SIG-M5 (cell line): ENCODE data around the gene RTTN.

Experiments
- DNase-seq: peaks from one replicate; lab custom pipeline; 2025; lab: John Stamatoyannopoulos, UW

The RTTN gene

DNA sequence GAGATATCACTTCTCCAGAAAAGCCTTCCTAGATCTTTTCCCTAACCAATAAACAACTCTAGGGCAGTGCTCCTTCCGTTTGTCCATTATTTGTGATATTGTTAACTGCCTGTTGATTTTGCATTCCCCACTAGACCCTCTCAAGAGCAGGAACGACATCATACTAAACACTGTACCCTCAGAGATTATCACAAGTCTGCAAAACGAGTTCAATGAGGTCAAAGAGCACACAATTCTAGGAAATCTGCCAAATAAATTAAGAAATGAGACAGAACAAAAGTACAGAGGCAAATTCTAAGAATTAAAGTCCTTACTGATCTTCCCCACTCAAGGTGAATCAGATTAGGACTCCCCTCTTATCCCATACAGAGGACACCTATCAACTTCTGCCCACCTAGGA, 7.6 kb downstream of the RTTN start:
- DNase-seq, result no peak

DNA sequence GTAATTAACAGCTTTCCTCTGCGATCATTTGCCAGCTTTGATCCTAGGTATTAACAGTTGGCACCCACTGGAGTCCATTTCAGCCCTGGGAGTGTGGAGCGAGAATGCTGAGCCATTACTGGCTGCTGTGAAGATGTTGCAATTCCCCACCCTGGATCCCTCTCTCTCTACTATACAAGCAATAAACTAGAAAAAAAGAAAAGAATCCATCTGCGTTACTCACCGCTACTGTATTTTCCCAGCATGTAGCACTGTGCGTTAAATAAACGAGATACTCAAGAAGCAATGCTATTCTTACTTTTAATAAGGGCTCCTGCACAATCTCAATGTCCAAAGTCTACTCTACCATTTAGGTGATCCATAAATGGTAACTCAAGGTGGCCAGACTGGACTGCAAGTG, 8.5 kb downstream of the RTTN start:
- DNase-seq, result no peak

DNA sequence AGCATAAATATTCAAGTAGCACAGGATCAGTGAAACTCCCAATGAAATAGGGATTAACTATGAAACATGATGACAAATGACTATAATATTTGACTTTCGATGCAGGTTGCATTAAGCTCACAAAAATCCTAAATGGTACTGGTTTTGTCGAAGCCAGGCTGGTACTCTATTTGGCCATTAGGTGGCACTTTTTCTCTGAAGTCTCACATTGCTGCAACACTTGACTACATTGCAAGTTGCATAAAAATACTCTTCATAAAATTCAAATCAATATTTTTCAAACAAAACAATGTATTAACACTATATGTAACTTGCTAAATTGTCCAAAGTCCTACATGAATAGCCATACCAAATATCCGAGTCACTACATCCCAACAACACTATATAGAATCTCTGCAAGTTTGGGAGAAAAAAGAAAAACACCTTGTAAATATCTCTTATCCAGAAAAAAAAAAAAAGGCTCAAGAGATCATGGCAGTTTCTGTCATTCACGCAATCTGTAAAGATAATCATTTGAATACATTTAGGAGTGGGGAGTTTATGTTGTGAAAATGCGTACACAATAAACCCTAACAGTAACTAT, 9.5 kb downstream of the RTTN start:
- DNase-seq, result no peak

DNA sequence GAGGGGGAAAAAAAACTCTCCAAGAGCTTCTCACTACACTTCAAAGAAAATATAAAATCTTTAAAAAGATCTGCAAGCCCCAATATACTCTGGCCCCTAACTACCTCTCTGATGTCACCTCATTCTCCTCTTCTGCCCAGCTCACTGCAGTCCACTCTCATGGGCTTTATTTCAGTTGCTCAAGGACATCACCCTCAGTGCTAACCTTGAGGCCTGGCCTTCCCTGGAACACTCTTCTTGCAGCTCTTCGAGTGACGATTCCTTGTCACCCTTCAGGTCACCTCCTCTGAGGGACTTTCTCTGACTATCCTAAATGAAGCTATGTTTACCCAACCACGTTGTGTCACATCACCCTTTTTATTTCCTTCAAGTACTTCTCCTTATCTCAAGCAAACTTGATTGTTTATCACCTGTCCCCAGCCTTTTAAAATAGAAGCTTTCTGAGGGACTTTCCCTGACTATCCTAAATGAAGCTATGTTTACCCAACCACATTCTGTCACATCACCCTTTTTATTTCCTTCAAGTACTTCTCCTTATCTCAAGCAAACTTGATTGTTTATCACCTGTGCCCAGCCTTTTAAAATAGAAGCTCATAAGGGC, 10.4 kb downstream of the RTTN start:
- no peak for DNase-seq

DNA sequence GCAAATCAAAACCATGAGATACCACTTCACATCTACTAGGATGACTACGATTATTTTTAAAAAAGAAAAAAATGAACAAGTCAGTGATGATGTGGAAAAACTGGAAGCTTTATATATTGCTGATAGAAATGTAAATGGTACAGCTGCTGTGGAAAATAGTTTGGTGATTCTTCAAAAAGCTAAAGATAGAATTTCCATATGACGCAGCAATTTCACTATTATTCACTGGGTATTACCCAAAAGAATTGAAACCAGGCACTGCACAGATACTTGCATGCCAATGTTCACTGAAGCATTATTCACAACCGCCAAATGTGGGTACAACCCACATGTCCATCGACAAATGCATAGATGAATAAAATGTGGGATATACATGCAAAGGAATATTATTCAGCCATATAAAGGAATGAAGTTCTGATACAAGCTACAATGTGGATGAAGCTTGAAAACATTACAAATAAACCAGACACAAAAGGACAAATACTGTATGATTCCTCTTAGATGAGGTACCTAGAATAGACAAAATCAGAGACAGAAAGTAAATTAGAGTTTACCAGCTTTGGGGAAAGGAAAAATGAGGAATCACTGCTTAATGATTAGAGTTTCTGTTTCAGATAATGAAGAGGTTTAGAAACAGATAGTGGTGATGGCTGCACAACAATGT, 11.1 kb downstream of the RTTN start:
- DNase-seq, result no peak

DNA sequence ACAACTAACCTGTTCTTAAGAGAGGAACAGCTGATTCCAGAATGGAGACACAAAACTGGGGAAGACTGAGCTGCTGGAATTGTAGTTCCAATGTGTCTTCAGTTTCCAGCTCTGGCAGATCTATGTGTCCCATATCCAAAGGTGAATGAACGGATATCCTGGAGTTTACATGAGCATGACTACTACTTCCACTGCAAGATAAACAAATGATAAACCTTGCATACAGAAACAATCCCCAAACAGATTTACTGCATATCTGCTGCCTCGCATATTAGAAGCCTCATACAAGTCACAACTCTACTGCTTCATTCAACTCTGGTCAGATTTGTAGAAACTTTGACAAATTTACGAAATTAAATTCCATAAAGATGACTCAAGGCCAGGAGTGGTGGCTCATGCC, 15.0 kb downstream of the RTTN start:
- DNase-seq, result no peak

DNA sequence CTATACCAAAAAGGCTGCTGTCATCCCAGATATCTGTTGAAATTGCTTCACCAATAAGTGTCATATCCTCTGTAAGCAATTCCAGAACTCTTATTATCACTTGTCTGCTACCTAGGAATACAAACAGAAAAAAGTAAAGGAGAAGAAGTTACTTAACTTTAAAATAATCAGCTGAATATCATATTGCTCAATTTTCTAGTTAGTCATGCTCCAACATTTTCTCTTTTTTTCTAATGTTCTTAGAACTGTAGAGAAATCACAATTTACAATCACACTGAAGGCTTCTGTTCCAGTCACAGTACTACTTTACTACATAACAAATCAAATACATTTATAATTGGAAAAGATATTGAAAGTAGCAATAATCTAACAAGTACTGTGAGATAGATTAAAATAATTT, 17.4 kb downstream of the RTTN start:
- no peak for DNase-seq

DNA sequence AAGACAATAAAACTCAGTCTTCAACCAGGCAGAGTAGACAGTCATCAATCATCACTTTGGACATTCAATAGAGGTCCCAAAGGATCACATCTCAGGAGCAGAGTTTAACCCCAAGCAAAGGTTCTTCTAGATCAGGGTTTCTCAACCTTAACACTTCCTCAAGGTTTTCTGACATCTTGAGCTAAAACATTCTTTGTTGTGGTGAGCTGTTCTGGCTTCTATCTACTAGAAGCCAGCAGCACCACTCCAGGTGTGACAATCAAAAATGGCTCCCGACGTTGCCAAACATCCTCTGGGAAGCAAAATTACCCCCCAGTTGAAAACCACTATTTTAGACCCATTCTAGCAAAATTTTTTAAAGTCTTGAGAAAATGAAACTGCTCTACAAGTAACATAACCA, 22.0 kb downstream of the RTTN start:
- DNase-seq, result no peak

DNA sequence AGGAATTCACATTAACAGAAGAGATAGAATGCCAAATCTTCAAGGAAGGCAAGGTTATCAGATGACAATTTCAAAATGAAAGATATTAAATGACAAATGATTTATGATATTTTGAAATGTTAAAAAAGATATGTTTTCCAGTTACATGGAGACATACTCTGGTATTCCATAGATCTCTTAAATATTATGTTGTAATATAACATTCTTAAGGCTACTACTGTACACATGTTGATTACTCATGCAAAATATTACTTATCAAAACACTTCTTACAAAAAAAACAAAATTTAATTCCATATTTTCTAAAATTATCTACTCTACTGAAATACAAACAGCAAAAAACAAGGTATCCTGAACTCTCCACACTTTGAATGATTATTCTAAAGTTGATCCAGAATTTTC, 22.9 kb downstream of the RTTN start:
- DNase-seq, result no peak

DNA sequence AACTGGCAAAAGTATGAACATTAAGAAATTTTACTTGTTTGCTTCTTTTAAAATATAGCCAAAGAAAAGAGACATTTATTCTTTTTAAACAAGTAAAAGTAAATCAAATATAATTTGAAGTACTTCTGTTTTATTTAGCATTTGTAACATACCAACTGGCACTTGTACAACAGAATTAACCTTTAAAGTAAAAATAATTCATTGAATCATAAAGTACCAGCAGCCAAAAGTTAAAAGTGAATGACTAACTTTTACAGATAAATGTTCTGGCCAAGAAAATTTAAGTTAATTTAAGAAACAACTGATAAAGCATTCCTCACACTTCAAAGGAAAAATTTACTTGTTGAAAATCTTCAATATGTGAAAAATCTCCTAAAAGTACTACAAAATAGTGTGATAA, 23.8 kb downstream of the RTTN start:
- no peak for DNase-seq

DNA sequence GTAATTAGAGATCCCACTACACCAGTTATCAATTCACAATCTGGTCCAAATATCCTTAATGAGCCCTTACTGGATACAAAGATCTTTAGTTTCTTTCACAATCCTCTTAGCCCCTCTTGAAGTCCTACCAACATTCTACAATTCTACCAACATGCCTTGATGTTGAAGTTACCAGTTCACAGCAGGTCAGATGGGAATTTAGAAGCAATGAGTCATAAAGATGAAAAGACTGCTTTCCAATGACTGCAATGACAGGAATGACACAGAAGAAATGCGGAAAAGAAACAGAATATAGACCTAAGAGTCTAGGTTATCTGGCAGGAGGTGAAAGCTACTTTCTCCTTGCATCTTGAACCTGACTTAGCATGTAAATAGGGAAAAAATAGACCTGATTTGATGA, 24.5 kb downstream of the RTTN start:
- no peak for DNase-seq

DNA sequence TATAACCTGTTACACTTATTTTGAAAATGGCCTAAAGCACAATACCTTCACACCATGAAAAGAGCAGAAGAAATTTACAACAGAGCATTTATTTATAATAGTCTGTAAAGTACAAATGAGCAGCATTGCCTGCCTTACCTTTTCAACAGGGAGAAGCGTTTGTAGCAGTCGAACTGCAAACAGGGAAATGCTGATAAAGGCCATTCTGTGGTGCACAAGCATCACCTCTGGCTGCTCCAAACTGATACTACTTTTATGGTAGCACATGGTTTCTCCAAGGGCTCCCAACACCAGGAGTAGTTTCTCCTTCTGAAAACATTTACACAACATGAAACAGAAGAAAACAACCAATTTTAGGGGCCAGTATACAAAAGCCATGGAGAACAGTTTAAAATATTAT, 28.9 kb downstream of the RTTN start:
- no peak for DNase-seq

DNA sequence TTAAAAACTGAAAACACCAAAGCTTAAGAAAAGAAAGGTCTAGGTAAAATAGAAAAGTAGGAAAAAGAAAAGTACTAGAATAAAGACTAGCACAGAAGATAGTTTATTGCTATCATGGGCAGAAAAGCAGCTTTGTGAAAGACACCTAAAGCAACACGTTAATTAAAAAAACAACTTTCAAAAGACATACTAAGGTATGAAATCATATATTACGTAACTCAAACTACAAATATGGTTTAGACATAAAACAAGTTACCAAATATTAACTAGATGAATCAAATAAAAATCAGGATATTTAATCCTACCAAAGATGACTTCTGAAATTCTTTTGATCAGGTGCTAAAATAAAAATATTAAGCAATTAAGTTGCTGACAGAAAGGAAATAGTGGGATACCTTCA, 30.3 kb downstream of the RTTN start:
- no peak for DNase-seq

DNA sequence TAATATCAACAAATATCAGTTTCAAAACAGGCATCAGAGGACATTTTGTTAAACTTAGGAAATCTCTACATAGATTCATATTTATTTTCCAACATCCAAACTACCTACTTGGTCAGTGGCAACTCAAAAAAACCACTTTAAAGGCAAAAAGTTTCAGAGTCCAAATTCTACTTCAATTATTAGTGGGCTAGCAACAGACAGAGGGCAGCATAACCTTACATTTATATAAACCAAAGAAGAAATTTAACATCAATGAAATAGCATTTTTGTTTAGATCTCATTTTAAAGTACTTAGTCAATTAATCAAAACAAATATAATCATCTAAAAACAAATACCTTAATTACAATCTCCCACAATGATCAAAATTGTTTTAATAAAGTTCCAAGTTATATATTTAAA, 33.3 kb downstream of the RTTN start:
- DNase-seq, result no peak

DNA sequence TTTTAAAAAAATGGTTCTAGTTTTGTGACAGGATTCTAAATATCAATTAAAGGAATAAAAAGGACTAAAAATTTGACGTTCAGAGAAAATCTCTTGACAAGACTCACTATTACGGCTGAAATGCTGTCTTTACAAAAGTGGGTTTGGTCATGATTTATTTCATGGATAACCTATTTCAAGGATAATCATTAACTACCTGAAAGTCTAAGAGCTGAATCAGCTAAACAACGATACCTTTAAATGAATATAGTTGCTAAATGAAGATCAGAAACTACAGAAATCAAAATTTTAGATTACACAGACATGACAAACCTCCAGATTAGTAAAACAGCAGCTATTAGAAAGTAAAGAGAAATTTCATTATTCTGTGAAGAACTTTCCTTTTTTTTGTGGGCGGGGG, 35.7 kb downstream of the RTTN start:
- DNase-seq, result no peak

DNA sequence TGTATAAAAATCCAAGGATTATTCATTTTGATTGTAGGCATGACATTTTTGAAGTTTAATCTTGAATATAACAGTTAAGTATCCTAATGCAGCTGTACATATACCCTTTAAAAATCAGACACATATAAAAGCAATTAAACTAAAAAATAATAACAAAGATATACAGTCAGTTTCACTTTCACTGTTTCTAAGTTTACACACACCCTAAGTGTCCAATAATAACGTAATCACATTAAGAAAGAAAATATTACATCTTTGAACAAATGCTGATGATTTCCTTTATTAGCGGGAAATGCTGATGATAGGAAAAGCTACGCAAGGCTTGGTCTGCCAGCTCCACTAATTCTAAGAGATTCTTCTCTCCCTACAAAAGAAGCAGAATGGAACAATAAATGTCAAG, 38.8 kb downstream of the RTTN start:
- no peak for DNase-seq

DNA sequence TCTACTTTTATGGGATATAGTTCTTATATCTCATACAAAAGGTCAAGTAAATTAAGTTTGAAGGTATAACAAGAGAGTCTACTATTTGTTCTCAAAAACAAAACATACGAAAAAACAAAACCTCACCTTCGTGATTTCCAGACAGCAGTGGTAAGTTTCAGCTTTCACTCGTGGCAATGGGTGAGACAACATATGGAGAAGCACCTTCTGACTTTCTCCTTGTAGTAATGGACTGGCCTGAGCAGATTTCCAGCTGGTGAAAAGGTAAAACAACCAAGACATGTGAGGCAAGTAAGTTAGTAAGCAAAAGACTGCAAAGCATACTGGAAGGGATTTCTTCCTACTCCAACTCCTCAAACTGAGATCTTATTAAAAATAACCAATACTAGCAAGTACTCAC, 39.6 kb downstream of the RTTN start:
- no peak for DNase-seq

DNA sequence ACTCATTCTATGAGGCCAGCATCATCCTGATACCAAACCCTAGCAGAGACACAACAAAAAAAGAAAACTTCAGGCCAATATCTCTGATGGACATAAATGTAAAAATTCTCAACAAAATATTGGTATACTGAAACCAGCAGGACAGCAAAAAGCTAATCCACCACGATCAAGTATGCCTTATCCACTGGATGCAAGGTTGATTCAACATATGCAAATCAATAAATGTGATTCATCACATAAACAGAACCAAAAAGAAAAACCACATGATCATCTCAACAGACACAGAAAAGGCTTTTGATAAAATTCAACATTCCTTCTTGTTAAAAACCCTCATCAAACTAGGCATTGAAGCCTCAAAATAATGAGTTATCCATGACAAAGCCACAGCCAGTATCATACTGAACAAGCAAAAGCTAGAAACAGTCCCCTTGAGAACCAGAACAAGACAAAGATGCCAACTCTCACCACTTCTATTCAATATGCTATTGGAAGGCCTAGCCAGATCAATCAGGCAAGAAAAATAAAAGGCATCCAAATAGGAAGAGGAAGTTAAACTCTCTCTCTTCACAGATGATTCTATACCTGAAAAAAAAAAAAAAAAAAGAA, 45.3 kb downstream of the RTTN start:
- no peak for DNase-seq

DNA sequence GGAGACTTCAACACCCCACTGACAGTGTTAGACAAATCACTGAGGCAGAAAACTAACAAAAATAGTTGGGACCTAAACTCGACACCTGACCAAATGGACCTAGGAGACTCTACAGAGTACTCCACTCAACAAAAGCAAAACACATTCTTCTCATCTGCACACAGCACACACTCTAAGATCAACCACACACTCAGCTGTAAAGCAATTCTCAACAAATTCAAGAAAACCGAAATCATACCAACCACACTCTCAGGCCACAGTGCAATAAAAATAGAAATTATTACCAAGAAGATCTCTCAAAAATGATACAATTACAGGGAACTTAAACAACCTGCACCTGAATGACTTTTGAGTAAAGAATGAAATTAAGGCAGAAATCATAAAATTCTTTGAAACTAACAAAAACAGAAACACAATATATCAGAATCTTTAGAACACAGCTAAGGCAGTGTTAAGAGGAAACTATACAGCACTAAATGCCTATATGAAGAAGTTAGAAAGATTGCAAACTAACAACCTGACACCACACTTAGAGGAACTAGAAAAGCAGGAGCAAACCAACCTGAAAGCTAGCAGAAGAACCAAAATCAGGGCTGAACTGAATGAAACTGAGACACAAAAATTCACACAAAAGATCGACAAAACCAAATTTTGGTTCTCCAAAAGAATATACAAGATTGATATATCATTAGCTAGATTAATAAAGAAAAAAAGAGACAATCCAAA, 46.3 kb downstream of the RTTN start:
- DNase-seq, result no peak

DNA sequence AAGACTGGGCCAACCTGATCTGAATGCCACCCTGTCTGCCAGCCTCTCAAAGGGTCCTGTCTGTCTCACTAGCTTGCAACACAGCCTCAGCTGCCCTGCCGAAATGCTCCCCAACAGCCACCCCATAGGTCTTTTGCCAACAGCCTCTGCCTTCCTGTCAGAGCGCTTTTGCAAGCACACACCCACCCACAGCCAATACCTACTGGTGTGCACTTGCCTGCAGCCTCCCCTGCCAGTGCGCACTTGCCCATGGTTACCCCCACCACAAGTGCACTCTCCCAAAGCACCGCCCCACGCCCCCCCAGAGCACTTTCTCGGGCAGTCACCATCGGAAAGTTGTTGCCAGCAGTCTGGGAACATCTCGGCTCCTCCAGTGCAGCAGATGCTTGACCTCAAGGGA, 48.6 kb downstream of the RTTN start:
- no peak for DNase-seq

DNA sequence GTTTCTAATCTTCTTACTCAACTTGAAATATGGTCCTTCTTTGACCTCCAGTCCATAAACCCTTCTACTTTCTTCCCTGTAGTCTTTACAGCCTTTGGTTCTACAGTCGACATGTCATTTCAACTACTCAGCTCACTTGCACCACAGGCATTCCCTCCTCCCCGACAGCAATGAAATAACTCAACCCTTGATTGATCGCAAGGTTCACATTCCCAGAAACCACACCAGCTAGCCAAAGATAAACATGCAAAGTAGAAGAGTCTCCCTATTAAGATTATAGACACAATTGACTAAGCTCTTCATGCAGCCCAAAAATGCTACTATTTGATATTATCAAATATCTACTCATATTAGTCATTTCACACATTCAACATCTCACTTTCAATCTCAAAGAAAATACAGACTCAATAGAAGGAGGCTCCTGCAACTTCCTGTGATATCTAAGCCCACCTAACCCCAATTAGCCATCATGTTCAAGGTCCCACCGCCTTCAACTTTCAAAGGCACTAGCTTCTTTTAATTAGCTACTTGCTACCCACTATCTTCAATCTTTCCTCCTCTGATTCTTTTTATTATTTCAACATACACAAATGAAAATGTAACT, 50.8 kb downstream of the RTTN start:
- DNase-seq, result no peak

DNA sequence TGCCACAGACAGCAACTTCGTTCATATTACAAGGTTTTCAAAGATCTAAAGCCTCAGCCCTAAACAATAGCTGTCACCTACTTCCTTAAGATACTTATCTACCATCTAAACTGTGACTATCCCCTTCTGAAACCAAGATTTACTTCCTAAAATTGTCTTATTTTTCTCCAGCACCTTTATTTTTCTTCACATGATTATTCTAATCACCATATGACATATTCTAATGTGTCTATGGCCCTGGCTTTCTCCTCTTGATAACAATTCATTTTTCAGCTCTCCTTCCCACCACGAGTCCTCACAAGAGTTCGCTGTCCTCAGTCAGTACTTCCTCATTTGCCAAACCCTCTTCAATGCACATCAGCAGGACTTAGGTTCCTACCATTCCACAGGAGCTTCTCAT, 53.9 kb downstream of the RTTN start:
- DNase-seq, result no peak
